ENCODE data around the gene STK32C.

Gene STK32C

DNA sequence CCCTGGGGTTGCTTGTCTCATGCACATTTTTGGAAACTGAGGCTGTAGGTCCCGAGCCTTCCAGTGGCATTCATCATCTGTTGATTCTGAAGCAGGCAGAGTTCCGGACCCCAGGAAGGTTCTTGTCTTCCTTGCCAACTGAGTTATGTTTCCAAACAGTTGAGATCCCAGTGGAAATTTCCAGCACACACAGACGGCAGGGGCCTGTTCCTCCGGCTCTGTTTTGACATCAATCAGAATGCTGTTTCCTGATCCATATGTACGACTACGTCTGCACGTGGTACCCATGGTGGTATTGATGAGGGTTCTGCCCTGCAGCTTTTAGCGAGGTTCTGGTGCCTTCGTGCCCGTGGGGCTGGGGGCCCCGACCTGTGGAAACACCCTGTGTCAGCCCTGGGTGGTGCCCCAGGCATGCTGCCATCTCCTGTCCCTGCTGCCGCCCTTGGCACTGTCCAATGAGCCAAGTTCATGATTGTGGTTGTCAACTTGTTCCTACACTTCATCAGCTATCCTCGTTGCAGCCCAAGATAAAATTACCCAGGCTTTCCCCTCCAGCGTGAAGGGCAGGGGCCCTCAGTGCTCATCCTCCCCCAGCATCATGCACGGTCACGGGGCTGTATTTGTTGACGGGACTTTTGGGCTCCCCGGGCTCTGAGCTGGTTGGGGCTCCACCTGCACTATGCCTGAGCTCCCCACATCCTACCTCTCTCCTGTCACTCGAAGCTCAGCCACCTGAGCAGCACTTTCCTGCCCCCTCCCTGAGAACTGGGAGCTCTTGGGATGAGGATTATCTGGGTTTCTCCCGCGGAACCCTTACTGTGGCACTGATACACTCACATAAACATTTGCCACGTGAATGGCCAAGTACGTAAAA, 128.8 kb downstream of the STK32C start:
- DNase-seq, result no peak

DNA sequence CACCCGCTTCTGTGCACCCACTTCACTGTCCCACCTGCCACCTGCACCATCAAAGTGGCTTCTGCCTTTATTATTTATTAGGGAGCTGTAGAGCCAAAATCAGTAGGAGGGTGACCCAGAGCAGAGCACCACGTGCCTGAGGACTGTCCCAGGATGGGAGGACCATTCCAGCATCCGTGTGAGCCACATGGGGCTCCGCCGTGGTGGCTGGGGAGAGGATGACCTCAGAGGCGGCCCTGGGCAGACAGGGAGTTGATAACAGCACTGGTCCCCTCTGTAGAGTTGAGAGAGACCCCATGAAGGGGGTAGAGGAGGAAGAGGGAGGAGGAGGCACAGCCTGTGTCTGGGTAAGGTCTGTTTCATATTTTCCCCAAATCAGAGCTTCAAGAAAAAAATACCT, 129.7 kb downstream of the STK32C start:
- DNase-seq, result no peak

DNA sequence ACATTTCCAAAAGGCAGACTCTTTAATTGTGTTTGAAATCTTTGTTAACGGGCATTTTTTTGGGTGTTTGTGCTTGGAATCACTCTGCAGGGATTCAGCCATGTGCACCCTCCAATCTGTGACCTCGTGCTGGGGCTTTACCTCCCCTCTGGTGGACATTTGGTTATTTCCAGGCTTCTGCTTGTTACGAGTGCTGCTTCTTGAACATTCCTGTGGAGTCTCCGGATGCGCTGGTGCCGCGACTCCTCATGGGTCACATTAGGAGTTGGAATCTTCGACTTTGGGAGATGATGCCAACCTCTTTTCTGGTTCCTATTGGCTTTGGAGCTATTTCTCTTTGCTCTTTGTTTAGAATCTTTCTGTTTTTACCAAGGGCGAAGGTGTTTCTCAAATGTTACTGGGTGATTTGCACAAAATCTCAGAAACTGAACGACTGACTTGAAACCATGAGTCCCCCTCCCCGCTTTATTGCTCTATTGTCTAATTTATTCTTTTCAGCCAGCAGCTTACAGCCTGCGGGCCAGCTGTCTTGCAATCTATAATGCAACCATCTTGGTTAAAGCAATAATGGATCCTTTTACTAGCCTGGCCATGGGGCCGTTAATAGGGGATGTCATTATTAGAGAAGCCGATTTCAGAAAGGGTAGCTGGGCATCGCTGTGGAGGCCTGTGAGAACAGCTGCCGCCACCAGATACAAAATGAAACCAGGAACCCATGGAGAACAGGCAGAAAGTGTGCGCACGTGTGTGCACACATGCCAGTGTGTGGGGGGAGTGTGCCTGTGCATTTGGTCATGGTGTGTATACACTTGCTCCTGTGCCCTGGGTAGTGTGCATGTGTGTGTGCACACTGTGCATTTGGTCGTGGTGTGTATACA, 130.9 kb downstream of the STK32C start:
- DNase-seq, result no peak

DNA sequence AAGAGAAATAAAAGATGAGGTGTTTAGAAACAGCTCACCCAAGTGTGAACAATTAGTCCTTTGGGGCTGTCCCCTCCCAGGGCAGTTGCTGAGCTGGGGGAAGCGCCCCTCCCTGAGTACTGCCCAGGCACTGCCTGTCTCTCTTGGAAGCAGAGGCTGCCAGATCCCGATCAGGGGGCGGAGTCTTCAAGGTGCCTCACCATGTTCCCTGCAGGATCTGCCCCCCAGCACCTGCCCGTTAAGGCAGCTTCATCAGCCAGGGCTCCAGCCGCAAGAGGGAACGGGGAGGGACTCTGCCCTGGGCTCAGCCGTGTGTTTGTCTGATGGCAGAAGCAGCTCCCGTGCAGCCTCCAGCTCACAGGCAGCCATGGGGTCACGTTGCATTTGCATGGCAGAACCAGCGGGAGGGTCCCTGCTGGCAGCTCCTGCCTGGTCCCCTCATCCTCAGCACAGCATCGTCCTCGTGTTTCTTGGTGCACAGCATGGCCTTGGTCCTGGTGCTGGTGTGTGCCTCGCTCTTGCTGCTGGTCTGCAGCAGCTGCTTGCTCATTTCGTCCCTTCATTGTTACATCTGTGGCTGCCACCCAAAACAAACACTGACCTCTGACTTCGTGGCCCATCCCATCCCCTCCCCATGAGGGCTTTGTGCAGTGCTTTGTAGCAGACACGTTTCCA, 131.7 kb downstream of the STK32C start:
- DNase-seq, result no peak

DNA sequence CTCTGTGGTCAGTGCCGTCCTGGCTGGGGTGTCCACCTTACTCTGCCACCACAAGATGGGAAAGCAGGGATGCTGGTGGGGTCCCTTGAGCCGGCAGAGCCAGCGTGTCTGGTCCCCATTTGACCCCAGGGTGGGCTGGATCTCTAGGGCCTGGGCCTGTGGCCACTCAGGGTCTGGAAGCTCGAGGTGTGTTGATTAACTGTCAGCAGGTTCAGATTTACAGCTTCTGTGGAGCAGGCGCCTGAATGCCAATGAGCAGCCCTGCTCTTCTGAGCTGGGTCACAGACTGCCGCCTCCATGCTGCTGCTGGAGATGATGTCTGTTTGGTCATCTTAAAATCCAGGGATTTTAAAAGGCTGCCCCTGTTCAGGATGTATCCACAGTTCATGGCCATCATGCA, 132.3 kb downstream of the STK32C start:
- DNase-seq, result no peak

DNA sequence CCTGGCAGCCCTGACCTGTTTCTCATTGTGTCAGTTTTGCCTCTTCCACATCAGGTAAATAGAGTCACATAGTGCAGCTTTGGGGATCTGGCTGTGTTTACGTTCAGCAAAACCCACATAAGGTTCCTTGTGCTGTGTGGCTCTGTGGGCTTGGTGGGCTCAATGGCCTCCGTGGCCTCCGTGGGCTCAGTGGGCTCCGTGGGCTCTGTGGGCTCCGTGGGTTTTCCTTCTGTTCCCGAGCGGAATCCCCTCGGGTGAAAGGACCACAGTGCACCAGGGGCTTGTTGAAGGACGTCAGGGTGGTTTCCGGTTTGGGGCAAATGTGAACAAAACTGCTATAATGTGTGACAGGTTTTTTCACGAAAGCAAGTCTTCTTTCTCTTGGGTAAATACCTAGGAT, 133.5 kb downstream of the STK32C start:
- DNase-seq, result no peak

DNA sequence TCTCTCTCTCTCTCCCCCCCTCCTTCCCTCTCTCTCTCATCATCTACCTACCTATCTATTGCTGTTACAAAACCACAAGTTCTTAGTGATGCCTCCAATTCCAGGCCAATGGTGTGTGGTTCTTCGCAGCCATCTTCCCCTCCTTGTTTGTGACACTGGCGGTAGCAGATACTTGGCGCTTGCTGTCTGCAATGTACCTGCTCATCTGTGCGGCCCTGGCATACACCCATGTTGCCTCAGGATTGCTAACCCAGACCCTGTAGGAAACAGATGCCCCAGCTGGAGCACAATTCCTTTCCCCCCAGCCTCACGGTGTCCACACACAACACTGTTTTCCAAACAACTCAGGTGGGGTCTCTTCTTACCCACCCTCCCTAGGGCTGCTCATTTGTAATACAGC, 134.6 kb downstream of the STK32C start:
- DNase-seq, result no peak

DNA sequence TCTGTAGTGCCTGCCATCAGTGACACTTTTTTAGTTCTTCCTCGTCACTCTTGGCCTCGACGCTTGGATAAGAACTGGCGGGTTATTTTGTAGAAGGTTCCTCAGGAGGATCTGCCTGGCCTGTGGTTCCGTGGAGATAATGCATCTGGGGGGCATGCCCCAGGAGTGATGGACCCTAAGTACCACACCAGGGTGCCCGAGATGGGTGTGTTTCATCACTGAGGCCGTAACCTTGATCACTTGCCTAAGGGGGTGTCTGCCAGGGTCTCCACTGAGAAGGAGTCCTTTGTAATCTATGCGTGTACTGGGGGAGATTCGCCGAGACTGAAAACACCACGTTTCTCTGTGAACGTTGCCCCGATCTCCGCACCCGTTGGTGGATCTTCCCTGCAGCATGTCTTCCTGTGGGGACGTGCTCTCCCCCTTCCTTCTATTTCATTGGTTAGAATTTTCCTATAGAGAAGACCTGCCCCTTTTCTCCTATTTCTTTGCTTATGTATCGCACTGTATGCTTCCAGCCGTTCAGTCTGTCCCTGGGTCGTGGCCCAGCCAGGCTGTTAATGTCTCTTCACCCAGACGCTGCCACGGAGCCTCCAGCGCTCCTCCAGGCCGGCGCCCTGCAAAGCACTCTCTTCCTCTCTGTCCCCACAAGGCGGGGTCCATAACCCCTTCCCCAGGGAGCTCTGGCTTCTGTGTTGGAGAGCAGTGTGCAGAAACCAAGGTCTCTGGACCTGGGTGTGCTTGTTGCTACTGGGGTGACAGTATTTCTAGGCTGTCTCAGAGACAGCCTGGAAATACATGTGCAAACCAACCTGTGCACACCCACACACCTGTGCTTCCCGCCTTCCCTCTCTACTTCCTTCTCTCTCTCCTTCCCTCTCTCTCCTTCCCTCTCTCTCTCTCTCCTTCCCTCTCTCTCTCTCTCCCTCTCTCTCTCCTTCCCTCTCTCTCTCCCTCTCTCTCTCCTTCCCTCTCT, 135.4 kb downstream of the STK32C start:
- no peak for DNase-seq

DNA sequence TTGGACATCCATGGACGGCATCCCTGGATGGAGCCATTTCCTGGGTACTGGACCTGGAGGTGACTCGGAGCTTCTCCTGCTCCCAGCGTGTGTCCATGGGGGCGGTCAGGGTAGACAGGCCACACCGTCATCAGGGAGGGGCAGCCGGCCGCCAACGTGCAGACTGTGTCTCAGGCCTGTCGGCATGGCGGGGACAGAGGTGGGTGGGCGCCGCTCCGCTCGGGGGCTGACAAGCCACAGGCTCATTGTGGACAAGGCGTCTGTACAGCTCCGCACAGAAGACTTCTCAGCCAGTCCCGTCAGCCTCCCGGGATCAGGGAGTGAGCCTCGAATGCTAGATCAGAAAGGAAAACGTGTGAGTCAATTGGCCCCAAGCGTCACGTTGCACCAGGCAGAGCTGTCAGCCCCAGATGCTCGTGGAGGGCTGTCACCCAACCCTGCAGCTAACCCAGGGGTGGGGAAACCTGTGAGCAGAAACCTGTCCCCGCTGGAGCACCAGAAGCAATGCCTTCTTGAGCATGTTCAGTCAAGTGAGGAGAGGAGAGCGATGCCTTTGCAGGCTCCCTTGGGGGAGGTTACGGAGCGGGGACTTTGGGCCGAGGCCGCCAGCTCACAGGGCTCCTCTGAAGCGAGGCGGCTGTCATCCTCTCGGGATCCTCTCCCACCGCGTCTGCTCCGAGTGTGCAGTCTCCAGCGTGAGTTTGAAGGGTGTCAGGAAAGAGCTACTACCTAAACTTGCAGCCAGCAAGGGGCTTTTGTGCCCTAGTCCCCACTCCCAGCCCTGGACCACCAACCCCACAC, 137.0 kb downstream of the STK32C start:
- no peak for DNase-seq

DNA sequence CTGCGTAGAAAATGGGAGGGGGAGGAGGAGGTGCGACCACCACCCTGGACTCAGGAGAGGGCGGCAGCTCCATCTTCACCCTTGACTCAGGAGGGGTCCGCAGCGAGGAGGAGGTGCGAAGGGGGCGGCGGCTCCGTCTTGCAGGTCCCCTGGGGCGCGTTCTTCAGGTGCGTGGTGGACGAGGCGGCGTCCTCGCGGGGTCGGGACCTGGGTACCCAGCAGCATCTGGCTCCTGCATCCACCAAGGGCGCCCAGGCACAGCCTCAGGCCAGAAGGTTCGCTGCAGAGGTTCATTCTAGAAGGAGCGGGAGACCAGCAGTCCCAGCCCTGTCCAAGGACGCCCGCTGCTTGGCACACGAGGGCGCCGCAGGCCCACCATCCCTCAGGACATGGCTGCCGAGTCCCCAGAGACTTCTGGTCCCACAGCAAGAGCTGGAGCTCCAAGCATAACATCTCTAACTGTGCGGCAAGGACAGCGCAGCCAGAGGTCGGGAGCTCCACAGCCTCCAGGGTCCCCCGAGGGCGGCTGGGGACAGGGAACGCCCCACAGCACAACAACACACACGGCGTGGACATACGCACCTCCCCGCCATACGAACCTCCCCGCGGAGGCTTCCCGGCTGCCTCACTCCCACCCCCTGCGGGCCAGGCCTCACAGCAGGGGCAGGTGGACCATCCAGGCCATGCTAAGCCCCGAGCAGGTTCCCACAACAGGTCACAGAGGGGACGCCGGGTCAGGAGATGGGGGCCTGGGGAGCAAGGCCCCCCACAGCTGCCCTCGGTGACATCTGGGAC, 137.8 kb downstream of the STK32C start:
- no peak for DNase-seq

DNA sequence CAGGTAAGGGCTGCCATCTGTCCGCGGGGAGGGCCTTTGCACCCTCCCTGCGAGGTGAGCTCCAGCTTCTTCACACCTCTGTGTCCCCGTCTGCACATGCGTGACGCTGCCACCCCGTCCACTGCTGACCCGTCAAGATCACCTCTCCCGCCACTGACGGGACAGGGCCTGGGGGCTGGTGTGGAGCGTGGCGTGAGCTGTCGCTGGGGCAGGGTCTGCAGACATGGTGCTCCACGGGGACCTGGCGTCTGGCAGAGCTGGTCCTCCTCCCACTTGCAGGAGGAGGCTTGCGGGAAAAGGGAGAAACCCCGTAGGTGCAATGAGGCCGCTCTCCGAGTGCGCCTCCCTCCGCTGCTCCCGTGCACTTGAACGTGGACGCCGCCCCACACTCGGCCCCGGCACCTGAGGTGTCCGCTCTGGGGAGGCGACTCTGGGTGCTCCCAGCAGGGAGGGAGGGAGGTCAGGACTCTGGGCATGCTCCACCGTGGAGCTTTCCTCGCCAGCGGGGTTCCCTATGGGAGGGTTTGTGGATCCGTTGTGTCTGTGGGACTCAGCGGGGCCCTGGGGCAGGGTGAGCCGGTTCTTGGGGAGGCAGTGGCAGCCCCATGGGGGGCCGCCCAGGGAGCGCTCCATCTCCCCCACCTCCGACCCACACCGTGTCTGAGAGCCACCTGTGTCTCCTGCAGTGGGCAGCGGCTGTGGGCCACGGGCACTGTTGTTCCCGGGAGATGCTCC, 138.6 kb downstream of the STK32C start:
- DNase-seq, result no peak

DNA sequence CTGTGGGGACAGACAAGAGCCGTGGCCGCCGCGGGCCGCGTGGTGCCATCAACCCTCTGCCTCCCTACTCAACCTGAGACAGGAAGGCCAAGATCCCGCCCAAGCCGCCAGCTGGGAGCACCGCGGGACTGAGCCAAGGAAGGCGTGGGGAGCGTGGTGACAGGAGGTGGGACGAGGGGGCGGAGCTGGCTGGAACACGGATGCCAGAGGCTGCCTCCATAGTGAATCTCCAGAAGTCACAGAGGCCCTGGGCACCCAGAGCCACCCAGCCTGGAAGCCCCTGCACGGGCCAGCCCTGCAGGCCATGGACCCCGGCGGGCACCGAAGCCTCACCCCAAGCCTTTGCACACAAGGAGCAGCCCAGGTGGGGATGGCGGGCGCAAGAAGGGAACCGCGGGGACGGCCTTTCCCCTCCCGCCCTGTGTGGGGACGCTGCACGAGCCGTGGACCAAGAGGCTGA, 139.1 kb downstream of the STK32C start:
- no peak for DNase-seq

DNA sequence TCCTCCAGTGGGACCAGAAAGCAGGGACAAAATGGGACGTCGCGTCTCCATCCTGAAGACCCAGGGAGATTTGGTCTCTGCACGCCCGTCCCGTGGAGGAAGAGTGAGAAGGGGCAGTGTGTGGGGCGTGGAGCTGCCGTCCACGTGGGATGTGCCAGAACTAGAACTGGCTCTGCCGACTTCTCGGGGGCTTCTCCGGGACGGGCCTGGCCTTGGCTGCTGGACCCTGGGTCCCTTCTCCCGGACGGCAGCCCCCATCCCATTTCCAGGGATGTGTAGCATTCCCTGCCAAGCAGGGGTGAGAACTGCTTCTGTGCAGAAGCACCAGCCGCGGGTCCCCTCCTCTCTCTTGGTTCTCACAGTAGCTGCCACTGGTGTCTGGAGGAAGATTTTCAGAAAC, 139.8 kb downstream of the STK32C start:
- DNase-seq, result no peak

DNA sequence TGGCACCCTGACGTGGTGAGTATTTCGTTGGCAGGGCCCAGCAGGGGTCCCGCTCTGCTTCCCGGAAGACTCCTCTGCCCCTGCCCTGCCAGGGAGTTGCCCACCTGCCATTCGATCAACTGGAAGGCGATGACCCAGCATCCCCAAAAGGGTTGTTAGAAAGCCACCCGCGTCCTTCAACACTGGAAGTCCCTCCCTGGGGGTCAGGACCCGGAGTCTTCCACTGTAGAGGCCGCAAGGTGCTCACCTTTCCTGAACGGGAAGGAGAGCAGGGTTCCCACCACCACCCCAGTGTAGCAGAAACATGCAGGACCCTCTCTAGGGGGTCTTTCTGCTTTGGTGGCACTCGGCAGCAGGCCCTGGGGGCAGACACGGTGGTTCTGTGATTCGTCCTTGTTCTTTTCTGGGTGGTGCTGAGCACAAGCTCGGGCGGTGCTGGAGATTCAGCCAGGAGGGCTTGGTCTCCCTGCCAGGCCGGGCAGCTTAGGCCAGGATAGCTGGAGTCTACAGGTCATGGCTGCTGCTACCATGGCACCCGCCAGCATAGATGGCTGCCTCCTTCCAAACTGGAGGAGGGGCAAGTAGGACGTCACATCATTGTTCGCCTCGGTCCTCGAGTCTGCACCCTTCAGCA, 140.6 kb downstream of the STK32C start:
- no peak for DNase-seq

DNA sequence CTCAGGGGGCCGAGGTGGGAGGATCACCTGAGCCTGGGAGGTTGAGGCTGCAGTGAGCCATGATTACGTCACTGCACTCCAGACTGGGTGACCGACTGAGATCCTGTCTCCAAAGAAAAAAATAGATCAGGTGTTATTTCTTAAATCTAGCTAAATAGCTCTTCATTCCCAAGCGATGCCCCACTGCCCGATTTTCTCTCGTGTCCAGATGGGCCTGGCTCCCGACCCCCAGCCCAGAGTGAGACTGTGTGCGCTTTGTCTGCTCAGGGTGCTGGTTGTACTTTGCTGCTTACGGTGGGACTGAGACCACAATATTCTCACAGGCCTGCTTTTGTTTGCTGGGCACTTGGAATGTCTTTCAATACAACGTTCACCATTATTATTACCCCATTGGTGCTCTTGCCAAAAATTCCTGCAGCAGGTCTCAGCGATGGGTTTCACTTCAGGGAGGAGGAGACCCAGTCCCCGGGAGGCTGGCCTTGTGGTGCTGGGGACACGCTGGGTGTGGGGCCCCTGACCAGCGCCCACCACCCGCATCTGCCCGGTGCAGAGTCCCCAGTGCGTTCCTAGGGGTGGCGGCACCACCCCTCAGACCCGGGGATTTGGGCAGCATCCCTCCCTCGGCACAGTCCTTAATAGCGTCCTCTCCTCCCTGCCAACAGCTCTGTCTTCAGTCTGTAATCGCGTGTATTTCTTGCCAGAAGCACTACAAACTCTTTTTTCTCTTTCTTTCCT, 141.4 kb downstream of the STK32C start:
- DNase-seq, result no peak

DNA sequence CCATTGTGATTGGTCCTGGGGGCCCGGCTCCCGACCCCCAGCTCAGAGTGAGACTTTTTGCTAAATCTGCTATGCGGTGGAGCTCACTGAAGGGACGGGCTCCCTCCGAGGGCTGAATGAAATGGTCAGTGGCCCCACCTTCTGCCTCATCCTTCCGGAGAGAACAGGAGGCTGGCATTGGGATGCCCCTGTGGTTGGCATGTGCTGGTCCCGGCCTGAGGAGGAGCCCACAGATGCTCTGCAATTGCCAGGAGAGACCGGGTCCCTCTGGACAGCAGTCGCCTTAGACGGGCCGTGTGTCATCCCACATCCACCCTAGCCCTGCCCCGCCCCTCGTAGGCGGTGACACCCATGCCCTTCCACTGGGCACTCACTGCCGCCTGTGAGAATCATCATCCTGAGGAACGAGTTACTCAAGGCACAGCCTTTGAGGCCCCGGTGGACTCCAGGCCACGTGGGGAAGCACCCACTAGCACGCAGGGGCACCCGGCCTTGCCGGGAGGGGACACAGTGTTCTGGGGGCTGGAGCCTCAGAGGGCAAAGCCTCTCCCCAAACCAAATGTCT, 142.3 kb downstream of the STK32C start:
- no peak for DNase-seq

DNA sequence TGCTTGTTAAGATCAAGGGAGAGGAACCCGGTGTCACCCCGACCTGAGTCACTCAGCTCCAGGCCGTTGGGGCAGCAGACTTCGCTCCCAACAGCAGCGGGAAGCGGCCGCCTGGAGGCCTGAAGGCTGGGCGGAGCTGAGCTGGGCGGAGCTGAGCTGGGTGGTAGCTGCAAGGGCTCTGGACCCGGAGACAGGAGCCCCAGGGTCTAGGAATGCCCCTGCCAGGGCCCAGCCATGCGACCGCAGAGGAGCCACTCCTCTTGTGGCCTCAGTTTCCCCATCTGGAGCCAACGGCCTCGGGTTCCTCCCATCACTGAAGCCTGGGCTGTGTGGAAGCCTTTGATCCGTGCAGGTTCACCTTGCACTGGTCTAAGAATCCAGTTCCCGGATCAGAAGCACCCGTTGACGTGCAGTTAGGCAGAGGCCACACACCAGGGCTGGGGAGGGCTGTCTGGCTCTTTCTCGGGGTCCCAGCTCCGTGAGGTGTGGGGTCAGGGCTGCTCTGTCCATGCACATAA, 142.9 kb downstream of the STK32C start:
- DNase-seq, result no peak

All from stimulated activated naive CD4-positive, alpha-beta T cell treated with Interleukin-2 at 50 U/mL for 16 hours (primary cell).